IPS-NIHi11 (cell line): ENCODE data around the gene OR9Q1.
A peak's percentile ranks its signal among the peaks of the same experiment; 100 is the strongest.

ENCODE experiments used
- DNase-seq: peaks from one replicate; pipeline ENCODE4 v3.0.0; 2012; ENCODE audit warnings: mixed read lengths, low spot score

Gene OR9Q1

GRCh38 chr11:58030653-58031052 is 7.0 kb downstream of the OR9Q1 start, which contains the start of gene OR6Q1:
Gene OR6Q1 (plus strand): TSS chr11:58030953. CDS start chr11:58030953, 0 bp downstream.
- no peak for DNase-seq

- DNase-seq = no peak
These were observed 10.8 kb downstream of the OR9Q1 start for GRCh38 chr11:58034471-58034870.

DNA sequence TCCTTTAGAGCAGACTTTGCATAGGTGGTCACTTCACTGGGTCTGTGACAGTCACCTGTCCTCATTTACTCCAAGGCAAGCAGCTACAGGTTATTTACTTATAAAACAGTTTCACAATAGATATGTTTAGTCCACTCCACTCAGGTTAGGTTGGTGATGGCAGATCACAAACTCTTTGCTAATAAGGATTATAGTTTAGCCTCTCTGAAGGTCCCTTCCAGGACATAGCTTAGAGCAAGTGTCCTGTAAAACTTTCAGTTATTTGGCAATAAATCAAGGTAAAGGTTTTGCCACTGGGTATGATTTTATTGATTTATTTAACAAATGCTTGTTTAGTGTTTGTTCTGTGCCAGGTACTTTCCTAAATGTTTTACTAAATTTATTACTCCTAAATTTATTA is 15.9 kb downstream of the OR9Q1 start:
- DNase-seq = no peak

DNA sequence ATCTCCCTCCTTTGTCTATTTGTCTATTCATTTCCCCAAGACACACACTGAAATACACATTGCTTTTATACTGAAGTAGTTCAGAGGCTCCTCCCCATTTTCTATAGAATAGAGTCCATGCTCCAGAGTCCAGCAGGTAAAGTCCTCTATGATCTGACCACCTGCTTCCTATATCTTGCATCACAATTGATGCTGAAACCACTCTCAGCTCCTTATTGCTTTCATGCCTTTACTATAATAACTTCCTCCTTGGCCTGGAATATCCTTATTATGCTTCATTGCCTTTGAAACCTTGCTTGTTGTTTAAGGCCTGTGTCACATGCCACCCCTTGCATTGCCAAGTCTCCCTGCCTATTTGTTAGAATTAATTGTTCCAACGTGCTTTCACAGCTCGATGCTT is 19.7 kb downstream of the OR9Q1 start:
- no peak for DNase-seq

DNA sequence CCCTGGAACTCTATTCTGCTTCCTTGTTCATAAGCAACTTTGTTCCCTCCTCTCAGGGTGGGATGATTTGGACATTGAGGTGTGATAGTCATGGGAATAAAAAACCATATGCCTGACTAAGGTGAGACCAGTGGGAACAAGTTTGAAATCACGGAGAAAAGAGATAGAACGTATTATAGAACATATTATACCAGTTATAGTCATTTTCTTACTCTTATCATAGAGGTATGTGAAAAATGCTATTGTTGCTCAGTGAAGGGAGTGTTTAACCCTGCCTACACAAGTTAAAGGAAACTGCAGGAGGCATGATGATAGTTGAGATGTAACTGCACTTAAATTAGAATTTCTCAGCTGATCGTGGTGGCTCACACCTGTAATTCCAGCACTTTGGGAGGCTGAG is 22.6 kb downstream of the OR9Q1 start:
- no peak for DNase-seq

GRCh38 chr11:58047818-58048217 is 24.1 kb downstream of the OR9Q1 start:
- no peak for DNase-seq

- DNase-seq = no peak
These were observed 32.2 kb downstream of the OR9Q1 start for GRCh38 chr11:58055806-58056401.

DNA sequence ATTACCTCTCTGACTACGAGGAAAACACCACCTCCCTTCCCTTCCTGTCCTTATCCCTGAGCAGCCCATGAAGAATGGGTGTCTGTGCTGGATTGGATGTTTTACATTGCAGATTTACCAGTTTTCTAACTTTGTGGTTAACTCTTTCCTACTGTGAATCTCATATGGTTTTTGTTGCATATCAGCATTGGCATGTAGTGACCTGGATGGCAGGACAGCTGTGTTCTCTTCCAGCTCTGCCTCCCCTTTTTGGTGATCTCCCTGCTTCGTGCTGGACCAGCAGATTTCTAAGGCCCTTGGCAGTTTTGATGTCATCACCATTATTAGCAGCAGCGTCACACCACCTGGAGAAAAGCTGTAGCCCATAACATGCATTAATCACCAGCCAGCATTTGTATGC is 33.8 kb downstream of the OR9Q1 start:
- no peak for DNase-seq

GRCh38 chr11:58058276-58059006 is 34.8 kb downstream of the OR9Q1 start:
- no peak for DNase-seq

DNA sequence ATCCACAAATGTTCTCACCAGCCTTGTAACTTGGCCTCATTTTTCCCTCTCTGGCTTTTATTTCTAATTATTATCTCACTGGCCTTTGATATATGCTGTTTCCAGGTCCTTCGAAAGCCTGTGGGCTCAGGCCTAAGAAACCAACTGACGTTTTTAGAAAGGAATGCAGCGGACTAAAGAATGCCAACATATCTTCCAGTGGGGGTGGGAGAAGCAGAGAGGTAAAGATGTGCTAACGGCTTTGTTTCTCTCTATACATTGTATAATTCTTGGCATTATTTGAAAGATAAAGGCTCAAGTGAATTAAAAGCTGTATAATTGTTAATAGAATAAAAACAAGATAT is 35.3 kb downstream of the OR9Q1 start:
- DNase-seq = peak; percentile 51

DNA sequence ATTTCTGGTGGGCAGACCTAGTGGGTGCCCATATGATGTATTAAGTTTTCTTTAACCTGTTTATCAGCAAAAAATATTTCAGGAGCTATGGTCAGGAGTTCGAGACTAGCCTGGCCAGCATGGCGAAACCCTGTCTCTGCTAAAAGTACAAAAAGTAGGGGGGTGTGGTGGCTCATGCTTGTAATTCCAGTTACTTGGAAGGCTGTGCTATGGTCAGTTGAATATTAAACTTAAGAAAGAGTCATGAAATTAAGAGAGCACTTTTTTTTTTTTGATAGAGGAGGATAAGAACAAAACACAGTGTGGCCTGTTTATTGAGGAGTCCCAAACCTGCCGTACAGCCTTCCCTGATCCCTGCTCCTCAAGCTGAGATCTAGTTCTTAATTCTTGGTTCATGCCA is 36.9 kb downstream of the OR9Q1 start:
- DNase-seq = no peak

GRCh38 chr11:58060939-58061672 is 37.4 kb downstream of the OR9Q1 start:
- DNase-seq = peak; percentile 38

DNA sequence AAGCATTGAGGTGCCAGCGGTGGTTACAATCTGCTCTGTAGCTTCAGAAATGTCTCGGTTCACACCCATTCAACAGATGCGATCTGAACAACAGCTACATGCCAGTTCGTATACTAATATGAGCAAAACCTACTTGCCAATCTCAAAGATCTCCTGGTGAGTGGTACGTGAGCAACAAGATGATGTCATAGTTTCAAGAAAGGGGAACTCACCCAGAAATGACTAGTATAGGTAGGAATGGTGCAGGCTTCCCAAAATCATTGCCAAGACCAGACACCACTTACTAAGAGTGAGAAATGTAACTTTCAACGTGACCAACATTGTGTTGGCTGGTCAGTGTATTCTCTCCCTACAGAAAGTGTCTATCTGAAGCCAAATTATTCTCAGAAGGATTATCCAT is 38.1 kb downstream of the OR9Q1 start:
- no peak for DNase-seq

GRCh38 chr11:58067685-58068084 is 44.0 kb downstream of the OR9Q1 start:
- no peak for DNase-seq

- no peak for DNase-seq
These were observed 45.0 kb downstream of the OR9Q1 start for GRCh38 chr11:58068655-58069054.

GRCh38 chr11:58070585-58070984 is 46.9 kb downstream of the OR9Q1 start:
- DNase-seq = no peak

DNA sequence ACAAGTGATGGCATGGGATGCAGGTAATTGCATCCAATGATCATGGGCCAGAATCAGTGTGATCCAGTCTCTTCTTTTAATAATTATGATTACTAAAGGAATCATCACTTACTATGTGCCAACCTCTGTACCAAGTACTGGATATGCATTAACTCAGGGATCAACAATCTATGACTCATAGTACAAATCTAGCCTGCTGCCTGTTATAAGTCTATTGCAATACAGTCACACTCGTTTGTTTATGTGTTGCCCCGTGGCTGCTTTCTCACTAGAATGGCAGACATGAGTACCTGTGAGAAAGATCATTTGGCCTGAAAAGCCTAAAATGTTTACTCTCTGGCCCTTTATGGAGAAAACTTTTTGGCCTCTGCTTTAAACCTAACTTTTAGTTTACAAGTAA is 52.1 kb downstream of the OR9Q1 start:
- DNase-seq = no peak

DNA sequence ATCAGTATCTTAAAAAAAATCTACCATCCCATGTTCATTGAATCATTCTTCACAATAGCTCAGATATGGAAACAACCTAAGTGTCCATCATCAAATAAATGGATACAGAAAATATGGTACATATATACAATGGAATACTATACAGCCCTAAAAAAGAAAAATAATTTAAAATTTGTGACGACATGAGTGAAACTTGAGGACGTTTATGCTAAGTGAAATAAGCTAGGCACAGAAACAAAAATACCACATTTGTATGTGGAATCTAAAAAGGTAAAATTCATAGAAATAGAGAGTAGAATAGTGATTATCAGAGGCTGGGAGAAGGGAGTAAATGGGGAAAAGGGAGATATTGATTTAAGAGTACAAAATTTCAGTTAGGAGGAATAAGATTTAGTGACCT is 62.8 kb downstream of the OR9Q1 start:
- DNase-seq = no peak

DNA sequence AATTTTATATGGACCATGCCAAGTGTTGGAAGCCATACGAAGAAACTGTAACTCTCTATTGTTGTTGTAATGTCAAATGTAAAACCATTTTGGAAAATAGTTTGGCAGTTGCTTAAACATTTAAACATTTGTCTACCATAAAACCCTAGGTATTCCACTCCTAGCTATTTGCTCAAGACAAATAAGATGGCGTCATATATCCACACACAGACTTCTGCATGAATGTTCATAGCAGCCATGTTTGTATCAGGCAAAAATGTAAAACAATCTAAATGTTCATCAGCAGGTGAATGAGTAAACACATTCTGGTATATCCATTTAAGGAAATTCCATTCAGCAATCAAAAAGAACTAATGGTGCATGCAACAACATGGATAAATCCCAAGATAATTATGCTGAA is 73.8 kb downstream of the OR9Q1 start:
- no peak for DNase-seq

DNA sequence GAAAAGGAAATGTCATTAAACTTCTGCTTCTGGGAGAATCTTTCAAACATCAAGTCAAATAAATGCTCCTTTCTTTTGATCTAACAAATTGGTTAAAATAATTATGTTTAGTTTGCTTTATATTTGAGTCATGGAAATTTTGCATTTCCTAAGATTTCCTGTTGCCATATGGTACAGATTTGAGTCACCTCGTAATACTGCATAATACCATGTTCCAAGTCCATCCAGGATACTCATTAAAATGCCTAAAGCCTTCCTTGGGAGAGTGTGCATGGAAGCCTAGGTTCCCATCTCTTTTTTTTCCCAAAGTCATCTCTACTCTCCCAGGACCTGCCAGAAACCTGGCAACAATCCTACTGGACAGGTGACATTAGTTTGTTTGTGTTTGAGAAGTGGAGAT is 97.4 kb downstream of the OR9Q1 start:
- DNase-seq = no peak

GRCh38 chr11:58125469-58125868 is 101.8 kb downstream of the OR9Q1 start, which contains the start of gene OR9I1:
Gene OR9I1 (minus strand): TSS chr11:58125530. CDS start chr11:58119444, 6,086 bp downstream.
- DNase-seq = peak; percentile 11

- DNase-seq = no peak
These were observed 103.7 kb downstream of the OR9Q1 start for GRCh38 chr11:58127350-58127749.
